ENCODE data around the gene RNF223.

Gene RNF223

GRCh38 chr1:1043921-1044320, 30.2 kb downstream of the RNF223 start:
- DNase-seq = no peak
- Histone ChIP-seq H3K9me3 (replicated peaks; ENCODE audit: insufficient read depth, low read length) (no peaks in the 10 kb centered on the region), H3K9ac (ENCODE audit: low read length) (no peak overlapping the region), H3K9me2 (replicated peaks; ENCODE audit: insufficient read depth, low read length) (no peaks in the 10 kb centered on the region), H3K27ac (ENCODE audit: low read length) (no peak overlapping the region), H3K79me2 (ENCODE audit: low read length) (no peaks in the 10 kb centered on the region), H2AFZ (ENCODE audit: low read length) (no peak overlapping the region), H3K4me3 (ENCODE audit: low read length) (no peak overlapping the region), H3K36me3 (replicated peaks; ENCODE audit: insufficient read depth, low read length) (no peaks in the 10 kb centered on the region), H3K4me1 (ENCODE audit: low read length) (no peaks in the 10 kb centered on the region), H4K20me1 (ENCODE audit: insufficient read depth, low read length) (no peaks in the 10 kb centered on the region), H3K4me2 (ENCODE audit: low read depth, low read length) (no peak overlapping the region), H3F3A (ENCODE audit: insufficient read depth, low read length) (no peaks in the 10 kb centered on the region), H3K27me3 (replicated peaks; ENCODE audit: insufficient read depth, low read length) (peaks cover 70% of the 10 kb centered on the region)
- TF ChIP-seq CTCF (IDR thresholded peaks at IDR 0.05; ENCODE audit: low read length) = no peak
- no peak for TF ChIP-seq EZH2 (optimal IDR thresholded peaks at IDR 0.05; ENCODE audit: low read depth, low read length)
- no peak for TF ChIP-seq EZH2phosphoT487 (IDR thresholded peaks at IDR 0.05; ENCODE audit: low read length)

GRCh38 chr1:1043411-1043810, 30.7 kb downstream of the RNF223 start:
- Histone ChIP-seq H2AFZ (ENCODE audit: low read length) (no peak overlapping the region), H3K9me2 (replicated peaks; ENCODE audit: insufficient read depth, low read length) (no peaks in the 10 kb centered on the region), H3K36me3 (replicated peaks; ENCODE audit: insufficient read depth, low read length) (no peaks in the 10 kb centered on the region), H3K4me2 (ENCODE audit: low read depth, low read length) (no peak overlapping the region), H3K9ac (ENCODE audit: low read length) (no peak overlapping the region), H3K79me2 (ENCODE audit: low read length) (no peaks in the 10 kb centered on the region), H3K4me3 (ENCODE audit: low read length) (no peak overlapping the region), H3K27me3 (replicated peaks; ENCODE audit: insufficient read depth, low read length) (peaks cover 75% of the 10 kb centered on the region), H4K20me1 (ENCODE audit: insufficient read depth, low read length) (no peaks in the 10 kb centered on the region), H3K27ac (ENCODE audit: low read length) (no peak overlapping the region), H3K4me1 (ENCODE audit: low read length) (no peaks in the 10 kb centered on the region), H3K9me3 (replicated peaks; ENCODE audit: insufficient read depth, low read length) (no peaks in the 10 kb centered on the region), H3F3A (ENCODE audit: insufficient read depth, low read length) (no peaks in the 10 kb centered on the region)
- no peak for DNase-seq
- TF ChIP-seq EZH2phosphoT487 (IDR thresholded peaks at IDR 0.05; ENCODE audit: low read length) (no peak), CTCF (IDR thresholded peaks at IDR 0.05; ENCODE audit: low read length) (no peak), EZH2 (optimal IDR thresholded peaks at IDR 0.05; ENCODE audit: low read depth, low read length) (no peak)

GRCh38 chr1:1042835-1043234, 31.3 kb downstream of the RNF223 start:
- H3K9ac ChIP-seq (ENCODE audit: low read length) = no peak overlapping the region
- DNase-seq = no peak
- TF ChIP-seq EZH2 (optimal IDR thresholded peaks at IDR 0.05; ENCODE audit: low read depth, low read length) (no peak), EZH2phosphoT487 (IDR thresholded peaks at IDR 0.05; ENCODE audit: low read length) (no peak), CTCF (IDR thresholded peaks at IDR 0.05; ENCODE audit: low read length) (no peak)
- H4K20me1 ChIP-seq (ENCODE audit: insufficient read depth, low read length) = no peaks in the 10 kb centered on the region
- no peaks in the 10 kb centered on the region for H3K4me1 ChIP-seq (ENCODE audit: low read length)
- H3K9me3 ChIP-seq (replicated peaks; ENCODE audit: insufficient read depth, low read length) = no peaks in the 10 kb centered on the region
- H3K36me3 ChIP-seq (replicated peaks; ENCODE audit: insufficient read depth, low read length) = no peaks in the 10 kb centered on the region
- no peak overlapping the region for H2AFZ ChIP-seq (ENCODE audit: low read length)
- no peak overlapping the region for H3K4me2 ChIP-seq (ENCODE audit: low read depth, low read length)
- H3K27ac ChIP-seq (ENCODE audit: low read length) = no peak overlapping the region
- no peaks in the 10 kb centered on the region for H3F3A ChIP-seq (ENCODE audit: insufficient read depth, low read length)
- no peaks in the 10 kb centered on the region for H3K9me2 ChIP-seq (replicated peaks; ENCODE audit: insufficient read depth, low read length)
- H3K27me3 ChIP-seq (replicated peaks; ENCODE audit: insufficient read depth, low read length) = peaks cover 81% of the 10 kb centered on the region
- H3K79me2 ChIP-seq (ENCODE audit: low read length) = no peaks in the 10 kb centered on the region
- no peak overlapping the region for H3K4me3 ChIP-seq (ENCODE audit: low read length)

Data from MM.1S (cell line).